Stimulated activated CD8-positive, alpha-beta memory T cell treated with anti-CD3 and anti-CD28 coated beads, Interleukin-15, amount 100 ng/mL, for 24 hours (primary cell): ENCODE measurements around the gene TEN1.
"Not testable (repeated sequence)": the region's sequence is repeated elsewhere in the genome, so short reads cannot be mapped to it uniquely, and the experiment has no call there.

Experiments used
- DNase-seq: peaks from one replicate; pipeline ENCODE4 v3.0.0-alpha.2; 2020; ENCODE audit warnings: low read depth

TEN1 gene

GRCh38 chr17:75978938-75979704 is at the start of gene TEN1, which contains the start of gene ACOX1:
Gene TEN1, plus strand, starts transcription at chr17:75979240. Its CDS starts 6,953 bp downstream, at chr17:75986193.
Gene ACOX1, minus strand, starts transcription at chr17:75979166. Its CDS starts 93 bp downstream, at chr17:75979073.
- peak; percentile 86 for DNase-seq

DNA sequence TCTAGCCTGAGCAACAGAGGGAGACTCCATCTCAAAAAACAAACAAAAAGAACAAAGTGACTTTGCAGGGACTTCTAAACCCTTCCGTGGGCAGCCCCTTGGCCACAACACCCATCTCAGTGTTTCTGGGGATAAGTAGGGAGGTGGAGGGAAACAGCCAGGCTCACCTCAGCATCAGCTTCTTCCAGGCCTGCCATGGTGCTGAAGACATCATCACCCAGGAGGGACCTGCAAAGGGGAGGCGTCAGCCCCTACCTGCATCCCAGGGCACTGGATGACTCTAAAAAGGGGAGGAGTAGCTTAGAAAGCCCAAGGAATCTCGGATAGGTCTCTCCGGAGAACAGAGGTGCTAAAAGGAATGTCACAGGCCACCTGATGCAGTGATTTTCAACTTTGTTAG is 48.0 kb upstream of the TEN1 start:
- no peak for DNase-seq

GRCh38 chr17:75932852-75933251 is 46.2 kb upstream of the TEN1 start:
- no peak for DNase-seq

GRCh38 chr17:75933808-75934207 is 45.2 kb upstream of the TEN1 start:
- no peak for DNase-seq

DNA sequence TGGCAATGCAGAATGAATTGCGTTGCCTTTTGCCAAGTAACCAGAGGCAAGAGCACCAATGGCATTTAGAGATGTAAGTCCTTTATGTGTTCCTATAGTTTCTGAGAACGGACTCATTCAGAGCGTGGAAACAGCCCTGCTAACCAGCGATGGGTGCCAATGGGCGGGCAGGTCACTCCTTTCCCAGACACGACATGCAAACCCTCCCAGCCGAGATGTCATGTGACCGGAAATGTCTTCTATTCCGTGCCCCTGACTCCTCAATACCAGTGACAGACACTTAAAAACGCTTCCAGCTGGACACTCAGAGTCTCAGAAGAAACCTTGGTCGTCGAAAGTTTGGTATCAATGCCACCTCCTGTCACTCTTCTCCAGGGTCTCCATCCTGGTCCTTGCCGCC is 41.4 kb upstream of the TEN1 start:
- no peak for DNase-seq

DNA sequence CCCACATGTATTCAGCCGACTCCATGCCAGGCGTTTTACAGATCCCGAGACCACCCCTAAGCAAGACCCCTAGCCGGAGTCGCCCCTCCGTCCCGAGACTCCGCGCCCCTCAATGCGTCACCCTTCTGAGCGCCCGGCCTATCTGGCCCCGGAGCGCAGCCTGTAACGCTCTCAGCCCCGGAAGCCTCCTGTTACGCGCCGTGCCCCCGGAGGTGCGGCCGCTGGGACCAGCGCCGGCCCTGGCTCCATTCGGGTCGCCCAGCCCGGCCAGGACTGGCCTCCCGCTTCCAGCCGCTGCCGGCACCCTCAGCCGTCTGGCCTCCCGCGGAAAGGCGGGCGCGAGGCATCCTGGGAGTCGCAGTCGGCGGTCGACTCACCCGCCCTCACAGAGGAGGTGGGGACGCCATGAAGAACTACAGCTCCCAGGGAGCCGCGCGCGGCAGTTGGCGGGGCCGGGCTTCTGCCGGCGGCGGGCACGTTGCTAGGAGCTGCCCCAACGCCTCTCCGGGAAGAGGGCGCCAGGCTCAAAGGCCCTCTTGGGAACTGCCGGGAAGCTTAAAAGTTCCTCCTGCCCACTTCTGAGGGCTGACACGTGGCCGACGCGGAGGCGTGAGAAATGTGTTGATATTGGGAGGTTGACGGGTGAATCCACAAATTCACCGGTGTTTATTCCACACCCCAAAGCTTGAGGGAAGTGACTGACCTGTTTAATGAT is 38.2 kb upstream of the TEN1 start, which contains the start of gene FBF1:
Gene FBF1, minus strand, starts transcription at position 316 of the 715 bp plus-strand sequence. CDS start 2,893 bp downstream, outside the sequence.
- DNase-seq: peak; percentile 64

DNA sequence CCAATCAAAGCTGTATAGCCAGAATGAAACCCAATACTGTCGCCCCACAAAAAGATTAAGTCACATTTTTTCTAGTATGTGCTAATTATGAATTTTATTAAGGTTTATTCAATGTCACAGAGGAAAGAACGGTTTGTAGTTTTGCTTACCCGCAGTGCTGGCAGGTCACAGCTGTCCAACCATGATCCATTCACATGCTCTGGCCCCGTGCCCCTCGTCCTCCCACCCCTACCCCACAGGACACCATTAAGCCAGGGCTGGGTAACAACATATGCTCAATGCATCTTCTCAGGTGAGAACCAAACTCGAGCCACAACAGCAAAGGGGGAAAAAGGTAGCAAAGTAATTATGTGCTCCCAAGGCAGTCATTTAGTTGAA is 37.6 kb upstream of the TEN1 start:
- no peak for DNase-seq

DNA sequence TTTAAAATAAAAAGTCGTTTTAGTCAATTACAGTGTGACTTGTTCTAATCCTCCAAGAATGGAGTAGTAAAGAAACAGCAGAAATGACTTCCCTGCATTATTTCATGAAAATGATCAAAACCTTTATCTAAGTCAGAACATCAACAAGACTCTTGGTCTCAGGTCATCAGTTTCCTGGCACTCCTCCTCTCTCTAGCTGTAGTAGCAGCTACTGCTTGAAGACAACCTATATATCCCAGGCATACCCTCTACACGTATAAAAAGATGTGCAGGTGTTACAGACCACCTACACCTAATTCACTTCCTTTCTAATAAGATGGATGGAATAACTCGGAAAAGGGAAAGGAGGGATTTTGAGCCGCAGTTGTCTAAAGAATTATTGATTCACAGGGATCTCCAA is 36.6 kb upstream of the TEN1 start:
- no peak for DNase-seq

- no peak for DNase-seq
Measured at GRCh38 chr17:75943491-75943890, 35.5 kb upstream of the TEN1 start.

- DNase-seq: no peak
Measured at GRCh38 chr17:75945211-75945610, 33.8 kb upstream of the TEN1 start.

DNA sequence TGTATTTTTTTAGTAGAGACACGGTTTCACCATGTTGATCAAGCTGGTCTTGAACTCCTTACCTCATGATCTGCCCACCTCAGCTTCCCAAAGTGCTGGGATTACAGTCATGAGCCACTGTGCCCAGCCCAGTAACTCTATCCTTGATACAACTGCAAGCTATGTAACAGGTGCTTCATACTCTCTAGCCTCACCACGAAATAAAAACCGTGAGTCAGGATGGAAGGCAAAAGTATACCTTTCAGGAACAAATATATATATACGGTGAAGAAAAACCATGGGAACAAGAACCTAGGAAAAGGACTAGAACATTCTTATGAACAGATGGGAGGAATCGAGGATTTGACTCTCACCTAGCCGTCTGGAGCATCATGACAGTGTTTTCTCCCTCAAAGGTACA is 28.6 kb upstream of the TEN1 start:
- no peak for DNase-seq

DNA sequence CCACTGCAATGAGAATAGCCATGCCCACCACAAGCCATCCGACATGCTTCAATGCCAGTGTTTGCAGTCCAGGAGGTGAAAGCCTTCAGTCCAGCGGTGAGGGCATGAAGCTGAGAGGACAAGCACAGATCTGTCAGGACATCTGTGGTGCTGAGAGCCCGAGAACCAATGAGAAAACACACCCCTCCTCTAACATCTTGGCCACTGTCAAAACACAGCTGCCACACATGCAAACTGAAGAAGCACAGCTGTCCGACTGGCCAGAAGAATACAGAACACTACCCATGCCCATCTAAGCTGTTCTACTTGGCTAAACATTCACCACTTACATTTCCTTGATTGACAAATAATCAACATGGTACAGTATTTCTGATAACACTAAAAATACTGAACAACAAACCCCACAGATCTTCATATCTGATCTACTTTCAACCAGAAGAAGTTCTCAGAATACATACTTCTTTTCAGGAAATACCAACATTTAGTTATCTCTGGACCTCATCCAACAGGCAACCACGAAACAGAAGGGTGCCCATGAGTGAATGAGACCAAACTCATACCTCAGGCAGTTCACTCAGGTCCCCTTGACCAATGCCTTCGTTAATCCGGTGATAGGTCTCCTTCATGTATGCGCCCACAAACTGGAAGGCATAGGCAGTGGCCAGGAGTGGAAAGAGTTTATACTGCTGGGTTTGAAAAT is 28.0 kb upstream of the TEN1 start:
- DNase-seq: no peak

GRCh38 chr17:75959051-75959838 is 19.8 kb upstream of the TEN1 start:
- DNase-seq: no peak

DNA sequence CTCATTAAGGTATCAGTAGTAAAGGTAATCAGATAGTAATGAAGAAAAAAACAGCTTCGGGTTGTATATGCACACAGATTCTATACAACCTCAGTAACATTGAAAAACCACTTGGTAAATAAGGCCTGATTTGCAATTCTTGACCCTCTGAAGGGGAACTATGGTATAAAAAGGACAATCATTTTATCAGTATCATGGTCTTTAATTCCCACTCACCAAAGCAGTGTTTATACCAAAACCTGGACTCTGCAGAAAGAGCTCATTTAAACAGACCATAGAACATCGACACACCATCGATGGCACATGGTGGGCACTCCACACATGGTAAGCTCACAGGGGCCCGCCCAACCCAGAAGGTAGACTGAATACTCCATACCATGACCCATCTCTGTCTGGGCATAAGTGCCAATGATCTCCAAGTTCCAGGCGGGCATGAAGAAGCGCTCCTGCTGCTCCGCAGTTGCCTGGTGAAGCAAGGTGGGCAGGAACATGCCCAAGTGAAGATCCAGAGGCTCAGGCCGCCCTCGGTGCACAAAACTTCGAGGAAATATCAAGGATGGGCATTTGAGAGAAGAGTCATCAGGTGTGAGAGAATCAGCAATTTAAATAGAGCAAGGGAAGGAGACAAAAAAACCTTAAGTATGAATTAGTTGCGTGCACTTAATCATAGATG is 19.1 kb upstream of the TEN1 start:
- no peak for DNase-seq

GRCh38 chr17:75965468-75965867 is 13.6 kb upstream of the TEN1 start:
- DNase-seq: no peak

- DNase-seq: not testable (repeated sequence)
Measured at GRCh38 chr17:75969044-75969443, 10.0 kb upstream of the TEN1 start.

DNA sequence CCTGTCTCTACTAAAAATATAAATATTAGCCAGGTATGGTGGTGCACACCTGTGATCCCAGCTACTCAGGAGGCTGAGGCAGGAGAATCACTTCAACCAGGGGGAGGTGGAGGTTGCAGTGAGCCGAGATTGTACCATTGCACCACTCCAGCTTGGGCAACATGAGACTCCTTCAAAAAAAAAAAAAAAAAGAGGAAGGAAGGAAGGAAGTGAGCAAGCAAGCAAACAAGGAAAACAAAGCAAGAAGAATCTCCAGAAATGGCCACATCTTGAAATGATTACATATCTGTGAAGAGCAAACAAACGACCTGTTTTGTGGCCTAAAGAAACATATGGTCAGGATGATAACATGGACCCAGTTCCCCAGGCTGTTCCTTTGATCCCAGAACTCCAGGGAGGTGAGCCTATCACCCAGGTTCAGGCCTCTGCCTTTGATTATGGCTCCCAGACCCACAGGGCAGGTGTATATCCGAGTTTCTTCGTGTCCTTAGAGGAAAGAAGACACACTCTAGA is 9.0 kb upstream of the TEN1 start:
- no peak for DNase-seq

DNA sequence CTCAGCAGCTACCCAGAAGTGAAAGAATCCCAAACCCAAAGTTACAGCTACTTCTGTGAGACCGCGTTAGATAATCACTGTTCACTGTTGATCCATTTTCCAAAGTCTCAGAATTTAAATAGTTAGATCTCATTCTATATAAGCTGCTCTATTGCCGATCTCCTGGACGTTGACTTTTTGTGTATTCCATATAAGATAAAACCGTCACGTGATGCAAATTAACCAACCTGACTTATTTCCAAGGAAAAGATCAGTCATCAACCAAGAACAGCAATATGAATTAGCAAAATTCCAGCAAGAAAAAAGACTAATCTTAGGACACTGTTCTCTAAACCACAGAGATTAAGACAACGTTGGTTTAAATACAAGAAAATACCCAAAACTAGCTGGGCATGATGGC is 8.4 kb upstream of the TEN1 start:
- DNase-seq: no peak

DNA sequence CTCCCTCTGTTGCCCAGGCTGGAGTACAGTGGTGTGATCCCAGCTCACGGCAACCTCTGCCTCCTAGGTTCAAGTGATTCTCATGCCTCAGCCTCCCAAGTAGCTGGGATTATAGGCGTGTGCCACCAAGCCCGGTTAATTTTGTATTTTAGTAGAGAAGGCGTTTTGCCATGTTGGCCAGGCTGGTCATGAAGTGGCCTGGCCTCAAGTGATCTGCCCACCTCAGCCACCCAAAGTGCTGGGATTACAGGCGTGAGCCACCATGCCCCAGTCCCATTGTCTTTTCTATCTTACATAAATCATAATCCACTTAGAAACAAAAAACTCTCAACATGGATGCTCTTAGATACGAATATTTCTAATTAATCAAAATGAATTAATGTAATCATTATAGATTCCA is 3.9 kb upstream of the TEN1 start:
- not testable (repeated sequence) for DNase-seq

GRCh38 chr17:75975757-75976174 is 3.3 kb upstream of the TEN1 start:
- no peak for DNase-seq

DNA sequence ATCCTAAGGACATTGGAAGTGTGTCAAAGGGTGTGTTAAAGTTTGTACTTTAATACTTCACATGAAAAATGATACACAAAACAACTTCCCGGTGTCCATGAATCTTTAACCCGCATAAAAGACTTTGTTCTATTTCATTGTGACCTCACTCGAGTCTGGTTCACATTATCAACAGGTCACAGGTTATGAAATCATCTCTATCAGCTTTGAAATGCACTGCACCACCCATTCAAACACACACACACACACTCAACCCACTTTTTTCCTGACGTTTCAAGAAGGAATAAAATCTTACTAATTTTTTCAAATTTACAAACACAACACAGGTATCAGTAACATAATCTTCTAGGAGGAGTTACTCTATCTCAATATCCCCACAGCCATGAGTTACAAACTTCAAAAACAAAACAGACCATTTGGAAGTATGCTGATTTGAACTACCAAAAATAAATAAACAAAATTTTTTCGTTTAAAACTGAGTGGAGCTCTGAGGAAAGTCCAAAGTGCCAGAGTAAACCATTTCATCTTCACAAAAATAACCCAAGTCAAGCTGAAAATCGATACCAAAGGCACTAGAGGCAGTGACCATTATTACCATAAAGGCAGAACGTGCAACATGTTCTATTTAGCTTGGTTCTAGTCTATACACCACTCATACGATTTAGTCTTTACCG is 2.7 kb upstream of the TEN1 start:
- DNase-seq: no peak
